Hepatocyte (in vitro differentiated cells): Measurements from ENCODE around the gene TMEM255B.

ENCODE experiments used
- EZH2 ChIP-seq: fragments of 200-600 bp; sonication (generic); IDR thresholded peaks from 2 replicates; pipeline ENCODE4 v1.6.1; 2016; ENCODE audit warnings: antibody characterized with exemption, mild to moderate bottlenecking, borderline replicate concordance
- TF ChIP-seq, protein P1 (sequence below): fragments of 200-600 bp; sonication (generic); IDR thresholded peaks from 2 replicates; pipeline ENCODE4 v1.5.1; 2016; ENCODE audit warnings: antibody characterized with exemption, mild to moderate bottlenecking; ENCODE audit not compliant: poor library complexity

GRCh38 chr13:113735750-113736149, 23.3 kb upstream of the TMEM255B start:
- TF ChIP-seq, protein P1, sequence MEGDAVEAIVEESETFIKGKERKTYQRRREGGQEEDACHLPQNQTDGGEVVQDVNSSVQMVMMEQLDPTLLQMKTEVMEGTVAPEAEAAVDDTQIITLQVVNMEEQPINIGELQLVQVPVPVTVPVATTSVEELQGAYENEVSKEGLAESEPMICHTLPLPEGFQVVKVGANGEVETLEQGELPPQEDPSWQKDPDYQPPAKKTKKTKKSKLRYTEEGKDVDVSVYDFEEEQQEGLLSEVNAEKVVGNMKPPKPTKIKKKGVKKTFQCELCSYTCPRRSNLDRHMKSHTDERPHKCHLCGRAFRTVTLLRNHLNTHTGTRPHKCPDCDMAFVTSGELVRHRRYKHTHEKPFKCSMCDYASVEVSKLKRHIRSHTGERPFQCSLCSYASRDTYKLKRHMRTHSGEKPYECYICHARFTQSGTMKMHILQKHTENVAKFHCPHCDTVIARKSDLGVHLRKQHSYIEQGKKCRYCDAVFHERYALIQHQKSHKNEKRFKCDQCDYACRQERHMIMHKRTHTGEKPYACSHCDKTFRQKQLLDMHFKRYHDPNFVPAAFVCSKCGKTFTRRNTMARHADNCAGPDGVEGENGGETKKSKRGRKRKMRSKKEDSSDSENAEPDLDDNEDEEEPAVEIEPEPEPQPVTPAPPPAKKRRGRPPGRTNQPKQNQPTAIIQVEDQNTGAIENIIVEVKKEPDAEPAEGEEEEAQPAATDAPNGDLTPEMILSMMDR: no peak
- no peak for TF ChIP-seq EZH2
